ENCODE data around the gene LHFPL6. TPM values are rescaled to one million over a fixed set of nuclear protein-coding genes. Genes with fewer than 3 reads are reported as not detected.

The LHFPL6 gene
- total RNA-seq, 1 donor from 2014 or later = 38.5 TPM

DNA sequence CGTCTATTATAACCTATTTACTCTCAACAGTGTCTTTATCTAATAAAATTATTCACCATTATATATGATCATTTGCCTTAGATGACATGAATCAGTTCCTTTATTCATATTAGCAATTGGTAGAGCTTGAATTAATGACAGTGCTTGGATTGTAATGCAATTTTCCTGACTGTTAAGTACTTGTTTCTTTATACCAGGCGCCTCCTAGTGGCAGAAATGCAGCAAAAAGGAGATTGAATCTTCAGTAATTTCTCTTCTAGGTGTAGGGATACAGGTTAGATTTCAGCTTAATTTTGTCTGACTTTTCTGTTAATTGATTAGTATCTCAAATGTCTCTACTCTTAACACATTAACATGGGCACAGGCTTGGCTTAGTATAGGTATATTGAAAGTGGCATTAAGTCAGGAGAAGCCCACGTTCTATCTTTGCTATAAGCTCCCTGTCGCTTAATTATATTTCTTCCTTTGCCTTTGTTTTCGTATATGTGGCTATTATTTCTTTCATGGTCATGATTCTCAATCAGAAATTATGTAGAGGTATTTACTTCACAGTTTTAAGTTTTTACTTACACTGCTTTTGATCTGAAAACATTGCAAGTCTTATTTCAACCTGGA, 9.1 kb upstream of the LHFPL6 start:
- TF ChIP-seq, protein P1, sequence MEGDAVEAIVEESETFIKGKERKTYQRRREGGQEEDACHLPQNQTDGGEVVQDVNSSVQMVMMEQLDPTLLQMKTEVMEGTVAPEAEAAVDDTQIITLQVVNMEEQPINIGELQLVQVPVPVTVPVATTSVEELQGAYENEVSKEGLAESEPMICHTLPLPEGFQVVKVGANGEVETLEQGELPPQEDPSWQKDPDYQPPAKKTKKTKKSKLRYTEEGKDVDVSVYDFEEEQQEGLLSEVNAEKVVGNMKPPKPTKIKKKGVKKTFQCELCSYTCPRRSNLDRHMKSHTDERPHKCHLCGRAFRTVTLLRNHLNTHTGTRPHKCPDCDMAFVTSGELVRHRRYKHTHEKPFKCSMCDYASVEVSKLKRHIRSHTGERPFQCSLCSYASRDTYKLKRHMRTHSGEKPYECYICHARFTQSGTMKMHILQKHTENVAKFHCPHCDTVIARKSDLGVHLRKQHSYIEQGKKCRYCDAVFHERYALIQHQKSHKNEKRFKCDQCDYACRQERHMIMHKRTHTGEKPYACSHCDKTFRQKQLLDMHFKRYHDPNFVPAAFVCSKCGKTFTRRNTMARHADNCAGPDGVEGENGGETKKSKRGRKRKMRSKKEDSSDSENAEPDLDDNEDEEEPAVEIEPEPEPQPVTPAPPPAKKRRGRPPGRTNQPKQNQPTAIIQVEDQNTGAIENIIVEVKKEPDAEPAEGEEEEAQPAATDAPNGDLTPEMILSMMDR (IDR thresholded peaks at IDR 0.05; ENCODE audit: unreplicated experiment) = peak; percentile 95
- Mint-ChIP-seq H3K4me1 (ENCODE audit: unreplicated experiment) (peaks cover 4% of the 10 kb centered on the region), H3K27ac (ENCODE audit: unreplicated experiment) (no peak overlapping the region), H3K4me3 (ENCODE audit: unreplicated experiment) (no peak overlapping the region), H3K27me3 (ENCODE audit: unreplicated experiment) (peaks cover 3% of the 10 kb centered on the region), H3K9me3 (ENCODE audit: unreplicated experiment) (no peaks in the 10 kb centered on the region), H3K36me3 (ENCODE audit: low read depth, unreplicated experiment) (no peaks in the 10 kb centered on the region)
- peak; percentile 71 for DNase-seq (ENCODE audit: low spot score)

DNA sequence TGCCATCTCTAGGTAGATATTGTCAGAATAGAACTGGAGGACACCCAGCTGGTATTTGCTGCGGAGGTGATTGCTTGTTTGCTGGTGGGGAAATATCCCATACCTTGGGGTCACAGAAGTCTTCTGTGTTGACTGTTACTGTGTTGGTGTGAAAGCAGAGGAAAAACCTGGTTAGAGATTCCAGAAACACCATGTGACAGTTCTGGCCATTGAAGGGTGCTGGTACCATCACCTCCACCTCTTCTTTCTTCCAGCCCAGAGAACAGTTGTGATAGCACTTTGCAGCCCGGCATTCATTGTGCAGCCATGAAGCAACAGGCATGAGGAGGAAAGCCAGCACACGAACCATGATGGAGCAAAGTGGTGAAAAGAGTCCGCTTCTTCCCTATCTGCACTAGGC, 4.9 kb upstream of the LHFPL6 start:
- Mint-ChIP-seq H3K9me3 (ENCODE audit: unreplicated experiment) (no peaks in the 10 kb centered on the region), H3K4me3 (ENCODE audit: unreplicated experiment) (no peak overlapping the region), H3K27me3 (ENCODE audit: unreplicated experiment) (peaks cover 5% of the 10 kb centered on the region), H3K27ac (ENCODE audit: unreplicated experiment) (no peak overlapping the region), H3K36me3 (ENCODE audit: low read depth, unreplicated experiment) (no peaks in the 10 kb centered on the region), H3K4me1 (ENCODE audit: unreplicated experiment) (peaks cover 8% of the 10 kb centered on the region)
- no peak for DNase-seq (ENCODE audit: low spot score)
- TF ChIP-seq, protein P1 (IDR thresholded peaks at IDR 0.05; ENCODE audit: unreplicated experiment) = no peak

DNA sequence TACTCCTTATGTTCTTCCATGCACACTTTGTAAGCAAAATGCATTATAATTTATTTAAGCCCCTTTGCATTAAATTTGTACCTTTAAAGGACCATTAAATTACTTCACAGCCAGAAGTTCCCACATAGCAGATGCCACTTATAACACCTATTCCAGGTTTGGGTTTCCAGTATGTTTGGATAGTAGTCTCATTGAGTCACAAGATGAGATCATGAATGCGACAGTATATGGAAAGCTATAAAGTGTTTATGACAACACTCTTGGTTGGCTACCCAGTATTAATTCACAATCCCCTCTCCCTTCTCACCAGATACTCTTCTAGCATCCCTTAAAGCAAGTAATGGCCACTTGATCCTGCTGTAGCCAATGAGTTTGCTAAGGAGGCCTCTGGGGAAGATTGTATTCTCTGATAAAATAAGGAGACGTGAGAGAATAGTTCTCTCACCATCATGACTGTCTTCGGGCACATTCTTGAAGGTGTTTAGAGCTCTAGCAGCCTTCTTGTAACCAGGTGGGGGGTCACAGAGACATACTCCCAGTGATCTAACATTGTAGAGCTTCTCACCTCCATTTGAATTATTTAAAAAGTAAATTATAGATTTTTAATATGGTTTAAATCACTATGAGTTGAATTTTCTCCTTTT, 2.8 kb upstream of the LHFPL6 start:
- H3K36me3 Mint-ChIP-seq (ENCODE audit: low read depth, unreplicated experiment) = no peaks in the 10 kb centered on the region
- no peak overlapping the region for H3K4me3 Mint-ChIP-seq (ENCODE audit: unreplicated experiment)
- H3K9me3 Mint-ChIP-seq (ENCODE audit: unreplicated experiment) = no peaks in the 10 kb centered on the region
- H3K27ac Mint-ChIP-seq (ENCODE audit: unreplicated experiment) = no peak overlapping the region
- no peak for DNase-seq (ENCODE audit: low spot score)
- peaks cover 21% of the 10 kb centered on the region for H3K4me1 Mint-ChIP-seq (ENCODE audit: unreplicated experiment)
- TF ChIP-seq, protein P1 (IDR thresholded peaks at IDR 0.05; ENCODE audit: unreplicated experiment) = no peak
- H3K27me3 Mint-ChIP-seq (ENCODE audit: unreplicated experiment) = peaks cover 7% of the 10 kb centered on the region

DNA sequence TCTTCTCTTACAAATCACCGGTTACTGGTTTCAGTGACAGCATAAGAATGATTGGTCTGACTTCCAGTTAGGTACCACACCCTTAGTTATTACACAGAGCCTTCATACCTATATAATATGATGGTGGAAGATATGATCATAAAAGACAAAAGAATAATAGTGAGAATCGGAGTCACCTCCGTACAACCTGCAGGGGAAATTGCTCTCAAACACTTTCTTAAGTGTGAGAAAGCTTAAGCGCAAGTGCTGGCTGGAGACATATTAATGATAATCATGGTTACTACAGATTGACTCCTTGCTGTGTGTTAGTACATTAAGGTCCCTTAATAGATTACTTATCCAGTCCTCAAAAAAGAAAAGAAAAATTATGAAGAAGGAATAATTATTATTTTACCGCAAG, 1.8 kb upstream of the LHFPL6 start:
- Mint-ChIP-seq H3K36me3 (ENCODE audit: low read depth, unreplicated experiment) (no peaks in the 10 kb centered on the region), H3K27ac (ENCODE audit: unreplicated experiment) (no peak overlapping the region), H3K4me1 (ENCODE audit: unreplicated experiment) (peaks cover 31% of the 10 kb centered on the region), H3K27me3 (ENCODE audit: unreplicated experiment) (peaks cover 7% of the 10 kb centered on the region), H3K9me3 (ENCODE audit: unreplicated experiment) (no peaks in the 10 kb centered on the region), H3K4me3 (ENCODE audit: unreplicated experiment) (no peak overlapping the region)
- no peak for DNase-seq (ENCODE audit: low spot score)
- TF ChIP-seq, protein P1 (IDR thresholded peaks at IDR 0.05; ENCODE audit: unreplicated experiment) = no peak

DNA sequence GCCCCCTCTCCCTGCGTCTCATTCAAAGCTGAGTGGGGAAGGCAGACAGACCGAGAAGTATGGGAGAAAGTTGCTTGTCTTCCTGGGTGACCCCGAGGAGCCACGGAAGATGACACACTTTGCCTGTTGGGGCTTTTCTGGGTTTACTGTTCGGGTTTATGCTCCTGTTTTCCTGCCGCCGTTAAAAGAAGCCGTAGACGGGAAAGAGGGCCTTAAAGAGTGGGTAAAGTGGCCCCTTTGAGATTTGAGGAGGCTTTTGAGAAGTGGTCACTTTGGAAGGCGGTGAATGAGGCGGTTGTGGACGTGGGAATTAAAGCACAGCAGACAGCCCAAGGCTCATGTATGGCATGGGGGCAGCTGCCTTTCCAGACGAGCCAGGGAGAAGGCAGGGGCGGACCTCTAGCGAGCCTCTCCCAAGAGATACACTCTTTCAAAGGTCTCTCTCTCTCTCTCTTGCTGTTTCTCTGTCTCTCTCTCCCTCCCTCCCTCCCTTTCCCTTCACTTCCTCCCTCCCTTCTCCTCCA, 493 bp upstream of the LHFPL6 start:
- Mint-ChIP-seq H3K27me3 (ENCODE audit: unreplicated experiment) (peaks cover 7% of the 10 kb centered on the region), H3K4me1 (ENCODE audit: unreplicated experiment) (peaks cover 40% of the 10 kb centered on the region), H3K4me3 (ENCODE audit: unreplicated experiment) (peak overlapping the region; percentile 86)

More for the DNA sequence above, 493 bp upstream of the LHFPL6 start:
- Mint-ChIP-seq H3K27ac (ENCODE audit: unreplicated experiment) (peak overlapping the region; percentile 86), H3K36me3 (ENCODE audit: low read depth, unreplicated experiment) (no peaks in the 10 kb centered on the region), H3K9me3 (ENCODE audit: unreplicated experiment) (no peaks in the 10 kb centered on the region)
- DNase-seq (ENCODE audit: low spot score) = peak; percentile 20
- TF ChIP-seq, protein P1 (IDR thresholded peaks at IDR 0.05; ENCODE audit: unreplicated experiment) = no peak
